Activated T-cell treated with anti-CD3 and anti-CD28 coated beads for 4 hours (primary cell): ENCODE results near the gene PCBP2.
"Not testable (repeated sequence)": the region's sequence is repeated elsewhere in the genome, so short reads cannot be mapped to it uniquely, and the experiment has no call there.

Experiments used
- DNase-seq: peaks from one replicate; pipeline ENCODE4 v3.0.0-alpha.2; 2020

Gene PCBP2

GRCh38 chr12:53474077-53474476 is 22.2 kb downstream of the PCBP2 start:
- DNase-seq: no peak

DNA sequence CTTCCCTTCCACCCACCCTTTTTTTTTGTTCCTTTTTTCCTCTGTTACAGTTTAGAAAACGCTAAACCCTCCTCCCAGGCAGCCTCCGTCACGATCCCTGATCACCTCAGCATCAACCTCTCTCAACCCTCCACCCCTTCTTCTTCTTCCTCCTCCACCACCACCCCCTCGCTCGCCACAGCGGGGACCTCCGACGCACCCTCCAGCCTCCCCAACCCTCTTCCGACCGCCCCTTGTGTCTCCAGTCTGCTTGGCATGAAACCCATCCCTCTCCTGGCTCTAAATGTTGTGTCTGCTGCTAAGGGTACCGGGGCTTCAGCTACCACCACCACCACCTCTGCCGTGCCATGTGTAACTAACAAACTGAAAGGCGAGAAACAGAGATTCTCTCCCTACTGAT is 22.9 kb downstream of the PCBP2 start:
- DNase-seq: no peak

GRCh38 chr12:53476769-53477209 is 24.9 kb downstream of the PCBP2 start:
- no peak for DNase-seq

- DNase-seq: no peak
Measured at GRCh38 chr12:53478865-53479264, 27.0 kb downstream of the PCBP2 start.

DNA sequence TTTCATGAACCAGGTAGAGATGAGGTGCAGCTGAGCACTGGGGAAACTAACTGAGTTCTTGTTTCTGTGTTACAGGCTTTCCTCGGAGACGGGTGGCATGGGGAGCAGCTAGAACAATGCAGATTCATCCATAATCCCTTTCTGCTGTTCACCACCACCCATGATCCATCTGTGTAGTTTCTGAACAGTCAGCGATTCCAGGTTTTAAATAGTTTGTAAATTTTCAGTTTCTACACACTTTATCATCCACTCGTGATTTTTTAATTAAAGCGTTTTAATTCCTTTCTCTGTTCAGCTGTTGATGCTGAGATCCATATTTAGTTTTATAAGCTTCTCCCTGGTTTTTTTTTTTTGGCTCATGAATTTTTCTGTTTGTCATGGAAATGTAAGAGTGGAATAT is 27.4 kb downstream of the PCBP2 start:
- no peak for DNase-seq

DNA sequence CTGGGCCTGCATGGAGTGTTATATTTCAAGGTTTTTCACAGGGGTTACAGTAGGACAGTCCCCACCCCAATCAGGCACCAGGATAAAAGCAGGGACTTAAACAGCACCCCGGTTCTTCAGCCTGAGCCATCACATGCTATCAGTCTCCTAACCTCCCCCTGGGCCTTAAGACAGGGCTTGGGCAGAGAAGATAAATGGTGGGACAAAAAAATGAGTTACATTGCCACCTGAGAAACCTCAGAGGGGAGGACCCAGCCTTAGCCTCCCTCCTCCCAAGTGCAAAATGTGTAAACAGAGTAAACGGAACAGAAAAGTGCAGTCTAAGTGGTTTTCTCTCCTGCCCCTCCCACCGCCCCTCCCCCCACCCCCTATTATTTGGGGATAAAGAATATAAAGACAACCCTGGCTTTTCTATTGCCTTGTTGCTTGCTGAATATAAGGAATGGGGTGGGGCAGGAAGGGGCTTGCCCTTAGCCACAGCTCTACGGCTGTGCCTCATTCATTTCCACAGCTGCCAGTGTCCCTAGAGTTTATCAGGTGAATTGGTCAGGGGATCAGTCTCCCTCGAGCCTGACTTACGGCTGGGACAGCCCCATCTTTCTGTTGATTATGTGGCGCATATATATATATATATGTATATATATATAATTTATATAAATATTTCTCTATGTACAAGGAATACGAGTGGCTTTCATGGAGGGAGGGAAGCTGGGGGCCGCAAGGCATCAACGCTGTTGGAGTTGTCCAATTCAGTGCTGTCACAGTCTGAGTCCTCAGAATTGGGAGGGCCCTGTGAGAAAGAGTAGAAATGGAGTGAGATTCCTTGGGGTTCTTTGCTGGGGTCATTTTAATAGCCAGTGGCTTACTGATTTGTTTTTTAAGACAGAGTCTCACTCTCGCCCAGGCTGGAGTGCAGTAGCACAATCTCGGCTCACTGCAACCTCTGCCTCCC is 28.9 kb downstream of the PCBP2 start:
- no peak for DNase-seq

DNA sequence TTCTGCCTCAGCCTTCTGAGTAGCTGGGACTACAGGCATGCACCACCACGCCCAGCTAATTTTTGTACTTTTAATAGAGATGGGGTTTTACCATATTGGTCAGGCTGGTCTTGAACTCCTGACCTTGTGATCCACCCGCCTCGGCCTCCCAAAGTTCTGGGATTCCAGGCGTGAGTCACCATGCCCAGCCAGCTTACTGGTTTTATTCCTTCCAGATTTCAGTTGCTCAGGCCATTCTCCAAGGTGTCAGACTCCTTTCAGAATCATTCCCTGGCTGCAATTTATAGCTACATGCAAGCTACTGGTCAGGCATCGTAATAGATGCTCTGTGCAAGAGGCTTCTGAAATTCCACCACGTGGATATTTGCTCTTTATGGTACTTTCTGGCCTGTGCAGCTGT is 29.6 kb downstream of the PCBP2 start:
- not testable (repeated sequence) for DNase-seq

GRCh38 chr12:53481939-53482586 is 30.2 kb downstream of the PCBP2 start:
- DNase-seq: no peak

DNA sequence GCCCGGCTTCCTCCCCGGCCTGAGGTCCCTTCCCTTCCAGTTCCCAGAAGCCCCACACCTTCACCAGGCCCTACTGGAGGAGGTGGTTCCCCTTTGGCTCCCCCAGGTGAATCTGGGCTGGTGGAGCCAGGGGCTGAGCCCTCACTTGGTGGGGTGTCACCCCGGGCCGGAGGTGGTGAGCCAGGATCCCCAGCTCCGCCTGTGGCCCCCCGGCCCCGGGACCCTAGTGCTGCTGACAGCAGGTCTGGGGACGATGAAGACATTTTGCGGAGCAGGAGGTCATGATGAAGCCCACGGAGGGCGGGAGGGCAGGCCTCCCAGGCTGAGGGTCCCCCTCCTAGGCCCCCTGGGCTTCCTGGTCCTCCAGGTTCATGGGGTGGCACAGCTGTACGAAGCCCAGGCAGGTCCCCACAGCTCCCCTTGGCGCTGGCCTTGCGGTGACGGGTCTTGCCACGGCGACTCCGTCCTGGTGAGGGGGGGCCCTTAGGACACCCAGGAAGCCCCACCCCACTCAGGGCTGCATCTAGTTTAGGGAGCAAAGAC is 30.8 kb downstream of the PCBP2 start:
- no peak for DNase-seq

DNA sequence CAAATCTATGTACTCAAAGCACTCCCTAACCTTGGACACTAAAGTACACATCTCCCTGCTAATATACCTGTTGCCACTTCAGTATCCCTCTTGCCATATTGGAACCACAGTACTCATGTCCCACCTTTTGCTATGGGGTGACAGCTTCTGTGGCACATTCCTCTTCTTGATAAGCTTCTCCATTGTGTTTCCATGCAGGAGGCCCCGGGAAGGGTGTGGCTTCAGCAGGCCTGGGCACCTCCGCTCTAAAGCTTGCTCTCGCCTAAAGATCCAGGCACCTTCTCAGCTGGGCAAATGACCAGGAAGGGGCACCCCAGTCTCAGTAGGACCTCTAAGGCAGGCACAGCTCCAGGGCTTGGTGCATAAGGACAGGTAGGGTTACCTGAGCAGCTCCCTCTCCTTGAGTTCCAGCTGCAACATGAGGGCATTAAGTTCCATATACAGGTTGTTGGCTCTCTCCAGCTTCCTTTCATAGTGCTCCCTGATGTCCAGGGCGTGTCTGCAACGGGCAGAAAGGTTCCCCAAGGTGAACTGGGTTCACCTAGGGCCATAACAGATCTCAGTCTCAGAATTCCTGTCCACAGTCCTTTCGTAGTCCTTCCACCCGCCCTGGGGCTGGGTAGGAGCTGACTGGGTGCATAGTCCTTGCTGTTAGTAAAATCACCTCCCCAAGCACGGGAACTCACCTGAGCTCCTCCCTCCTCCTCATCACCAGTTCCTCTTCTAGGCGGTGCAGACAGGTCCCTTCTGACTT is 31.5 kb downstream of the PCBP2 start:
- no peak for DNase-seq

GRCh38 chr12:53483979-53484377 is 32.1 kb downstream of the PCBP2 start:
- DNase-seq: no peak

DNA sequence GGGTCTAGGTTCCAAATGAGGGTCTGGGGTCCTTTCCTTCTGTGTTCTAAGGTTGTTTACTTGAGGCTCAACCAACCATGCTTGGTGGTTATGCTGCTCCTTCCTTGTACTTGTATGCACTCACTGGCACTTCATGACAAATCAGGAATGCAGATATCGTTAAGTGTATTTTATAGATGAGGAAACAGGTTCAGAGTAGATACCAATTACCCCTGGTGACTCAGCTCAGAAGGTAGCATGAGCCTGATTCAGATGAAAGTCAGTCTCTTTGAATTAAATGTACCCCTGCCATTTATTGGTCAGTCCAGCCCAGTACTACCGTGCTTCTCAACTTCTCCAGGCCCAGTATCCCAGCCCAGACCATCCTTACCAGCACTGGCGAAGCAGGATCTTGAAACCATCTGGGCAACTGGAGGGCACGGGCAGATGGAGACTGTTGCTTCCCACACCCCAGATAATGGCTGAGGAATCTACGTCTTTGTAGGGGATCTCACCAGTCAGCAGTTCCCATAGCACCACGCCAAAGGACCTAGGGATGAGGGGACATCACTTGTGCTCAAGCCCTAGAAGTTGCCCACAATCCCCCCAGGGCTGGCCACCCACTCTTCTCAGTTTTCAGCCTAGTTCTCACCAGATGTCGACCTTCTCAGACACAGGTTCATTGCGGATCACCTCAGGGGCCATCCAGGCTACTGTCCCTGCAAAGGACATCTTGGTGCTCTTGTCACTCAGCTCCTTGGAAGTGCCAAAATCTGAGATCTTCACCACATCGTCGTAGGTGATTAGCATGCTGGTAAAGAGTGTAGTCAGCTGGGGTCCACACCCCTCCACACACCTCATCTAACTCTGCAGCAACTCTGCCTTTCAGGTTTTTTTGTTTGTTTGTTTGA is 33.0 kb downstream of the PCBP2 start:
- no peak for DNase-seq

DNA sequence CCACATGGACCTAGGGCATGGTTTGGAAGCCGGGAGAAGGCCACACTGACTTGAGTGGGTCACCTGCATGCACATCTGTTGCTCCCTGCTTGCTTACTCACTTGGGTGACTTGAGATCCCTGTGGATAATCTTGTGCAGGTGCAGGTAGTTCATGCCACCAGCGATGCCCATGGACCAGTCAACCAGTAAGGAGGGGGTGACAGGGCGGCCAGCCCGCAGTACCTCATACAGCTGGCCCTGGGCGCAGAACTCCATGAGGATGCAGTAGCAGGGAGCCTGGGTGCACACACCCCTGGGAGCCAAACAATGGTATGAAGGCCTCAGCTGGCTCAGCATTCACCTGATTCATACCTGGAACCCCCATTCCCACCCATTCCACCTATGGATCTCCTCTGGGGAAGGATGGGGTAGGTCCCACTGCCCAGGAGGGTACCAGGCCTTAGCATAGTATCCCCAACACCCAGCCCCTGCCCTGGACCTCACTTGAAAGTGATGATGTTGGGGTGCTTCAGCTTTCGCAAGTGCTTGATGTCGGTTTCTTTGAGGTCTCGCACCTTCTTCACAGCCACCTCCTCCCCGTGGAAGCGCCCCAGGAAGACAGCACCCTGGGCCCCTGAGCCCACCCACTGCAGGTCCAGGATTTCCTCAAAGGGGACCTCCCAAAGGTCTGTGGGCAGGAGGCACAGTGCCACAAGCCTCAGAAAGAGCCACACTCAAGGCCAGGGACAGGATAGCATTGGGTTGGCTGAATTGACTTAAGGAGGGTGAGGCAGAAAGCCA is 34.2 kb downstream of the PCBP2 start:
- no peak for DNase-seq

DNA sequence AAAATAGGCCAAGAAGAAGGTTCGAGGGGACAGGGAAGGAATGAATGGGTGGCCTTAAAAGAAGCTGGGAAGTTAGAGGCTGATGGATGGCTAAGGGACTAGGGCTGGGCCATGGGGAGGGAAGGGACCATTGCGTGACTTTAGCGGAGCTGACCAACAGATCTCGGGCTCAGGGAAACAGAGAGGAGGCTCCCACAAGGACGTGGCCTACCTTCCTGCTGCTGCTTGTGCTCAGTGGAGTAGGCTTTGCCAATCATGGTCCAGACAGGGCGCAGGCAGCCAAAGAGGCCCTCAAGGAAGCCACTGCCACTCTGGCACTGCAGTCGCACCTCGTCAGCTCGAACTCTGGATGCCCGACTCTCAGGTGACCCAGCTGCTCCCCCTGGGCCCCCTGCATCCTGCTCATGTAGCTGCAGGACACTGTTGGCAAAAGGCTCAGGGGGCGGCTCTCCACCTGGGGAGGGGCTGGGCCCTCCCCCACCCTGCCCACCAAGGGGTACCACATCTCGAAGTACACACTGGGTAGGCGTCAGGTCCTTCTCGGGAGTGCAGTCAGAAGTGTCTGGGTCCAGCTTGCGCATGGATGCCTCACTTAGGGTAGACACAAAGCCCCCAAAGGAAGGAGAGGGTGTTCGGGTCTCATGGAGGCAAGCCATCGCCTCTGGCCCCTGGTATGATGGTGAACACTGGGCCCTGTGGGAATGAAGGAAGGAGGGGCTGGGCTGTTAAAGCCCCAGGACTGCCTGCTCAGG is 35.0 kb downstream of the PCBP2 start:
- no peak for DNase-seq

DNA sequence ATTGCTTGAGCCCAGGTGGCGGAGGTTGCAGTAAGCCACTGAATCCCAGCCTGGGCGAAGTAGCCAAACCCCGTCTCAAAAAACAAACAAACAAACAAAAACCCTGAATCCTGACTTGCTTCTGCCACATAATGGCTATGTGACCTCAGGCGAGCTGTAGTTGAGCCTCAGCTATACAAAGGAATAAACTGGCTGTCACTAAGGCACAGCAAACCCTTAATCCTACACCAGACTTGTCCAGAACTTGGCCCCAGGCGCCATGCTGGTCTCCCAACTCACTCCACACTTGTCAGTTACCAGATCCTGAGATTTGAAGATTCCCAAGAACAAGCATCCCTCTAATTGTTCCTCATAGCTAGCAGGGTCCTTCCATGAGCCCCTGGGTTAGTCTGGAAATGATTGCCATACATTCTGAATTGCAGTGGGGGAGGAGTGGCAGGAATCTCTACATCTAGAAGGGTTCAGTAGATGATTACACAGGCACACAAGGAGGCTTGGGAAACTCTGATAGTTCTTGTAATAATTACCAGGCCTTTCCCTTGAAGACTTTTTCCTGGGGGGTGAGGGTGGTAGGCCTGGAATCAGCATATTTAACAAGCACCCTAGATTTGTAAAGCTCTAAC is 37.5 kb downstream of the PCBP2 start:
- no peak for DNase-seq

DNA sequence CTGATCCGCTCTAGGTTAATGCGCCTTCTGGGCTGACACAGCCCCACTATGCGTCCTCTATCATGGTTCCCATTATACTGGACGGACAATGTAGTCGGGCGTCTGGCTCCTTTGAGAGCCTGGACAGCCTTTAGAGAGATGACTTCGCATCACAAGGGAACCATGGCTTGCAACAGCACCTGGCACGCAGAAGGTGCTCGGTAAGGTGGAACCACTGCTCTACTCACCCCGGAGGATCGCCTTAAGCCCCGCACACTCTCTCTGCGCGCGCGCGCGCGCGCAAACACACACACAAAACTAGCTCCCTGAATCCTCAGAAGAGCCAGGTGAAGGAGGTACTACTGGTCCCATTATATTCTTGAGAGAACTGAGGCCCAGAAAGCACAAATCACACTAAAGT is 40.3 kb downstream of the PCBP2 start:
- DNase-seq: no peak

DNA sequence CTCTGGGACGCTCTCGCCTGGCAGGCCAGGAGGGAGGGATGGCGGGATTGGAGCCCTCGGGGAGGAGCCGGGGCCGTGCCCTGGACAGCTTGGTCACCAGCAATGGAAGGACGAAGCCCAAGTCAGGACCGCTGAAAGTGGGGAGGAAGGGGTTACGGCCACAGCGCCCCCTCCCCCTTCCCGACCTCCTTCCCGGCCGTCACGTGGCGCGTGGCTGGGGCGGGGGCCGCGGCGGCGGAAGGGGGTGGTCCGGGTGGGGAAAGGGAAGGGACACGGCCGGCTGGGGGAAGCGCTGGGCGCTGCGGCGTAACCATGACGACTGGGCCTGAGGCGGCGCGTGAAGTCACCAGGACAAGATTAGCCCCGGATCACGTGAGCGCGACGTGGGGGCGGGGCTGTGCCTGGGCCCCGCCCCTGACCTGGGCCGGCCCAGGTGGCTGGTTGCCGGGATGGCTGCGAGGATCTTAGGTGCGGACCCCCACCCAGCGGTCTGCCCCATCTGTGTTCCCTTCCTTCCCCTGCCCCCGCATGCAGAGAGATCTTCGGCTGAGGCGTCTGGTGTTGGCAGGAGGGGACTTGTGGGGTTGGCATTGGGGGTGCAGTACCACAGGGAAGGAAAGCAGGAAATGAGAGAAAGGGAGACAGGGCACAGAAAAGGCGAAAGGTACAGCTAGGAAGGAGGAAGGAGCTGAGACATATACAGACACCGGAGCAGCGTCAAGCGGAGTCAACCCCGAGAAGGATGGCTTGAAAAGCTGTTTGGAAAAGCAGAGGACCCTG is 41.1 kb downstream of the PCBP2 start:
- peak; percentile 79 for DNase-seq

DNA sequence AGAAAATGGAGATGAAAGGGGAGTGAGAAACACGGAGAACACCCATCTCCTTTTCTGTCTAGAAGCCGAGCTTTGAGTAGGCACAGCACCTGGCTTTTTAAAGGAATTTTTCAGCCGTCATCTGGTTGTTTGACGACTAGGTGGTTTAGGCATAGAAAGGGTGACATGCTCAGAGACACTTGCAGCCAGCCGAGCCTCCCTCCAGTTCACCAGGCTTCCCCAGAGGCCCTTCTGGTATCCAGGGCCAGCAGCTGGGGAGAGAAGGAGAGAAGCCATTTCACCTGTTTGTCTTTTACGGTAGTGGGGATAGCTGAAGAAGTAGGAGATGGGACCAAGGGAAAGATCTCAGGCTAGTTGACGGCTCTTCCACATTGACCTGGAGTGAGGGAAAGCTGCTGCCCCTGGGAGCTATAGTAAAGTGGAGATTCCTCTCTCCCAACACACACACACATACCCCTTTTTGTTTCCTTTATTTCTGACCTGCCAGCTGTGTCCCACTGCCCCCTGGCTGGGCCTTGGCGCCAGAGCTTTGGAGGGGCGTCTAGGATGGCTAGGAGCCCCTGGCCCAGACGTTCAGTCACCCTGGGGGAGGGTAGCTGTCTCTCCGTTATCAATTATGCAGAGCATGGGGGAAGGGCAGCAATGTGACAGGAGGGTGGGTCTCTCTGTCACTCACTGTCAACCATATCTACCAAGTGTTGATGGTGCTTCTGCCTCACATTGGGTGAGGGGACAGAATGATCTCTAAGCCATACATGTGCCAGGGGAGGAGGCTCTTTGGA is 41.9 kb downstream of the PCBP2 start:
- DNase-seq: no peak
